Testis (tissue), 2 donors: ENCODE data around the gene GPR158.

Source experiments
- CTCF ChIP-seq, 3 experiments: fragments of 450-650 bp in 2 of 3; fragments of 200-600 bp in 1 of 3; sonication (generic) in 1 of 3; IDR thresholded peaks; one replicate each; pipeline ENCODE4 v1.5.1; 2016 to 2019; ENCODE audit warnings: antibody characterized with exemption in 3 of 3, mild to moderate bottlenecking in 2 of 3, moderate library complexity in 1 of 3
- POLR2A ChIP-seq: fragments of 450-650 bp; IDR thresholded peaks from one replicate; pipeline ENCODE4 v1.6.1; 2017; ENCODE audit warnings: antibody characterized with exemption, mild to moderate bottlenecking, moderate library complexity

GRCh38 chr10:25508112-25508815 is 333.5 kb downstream of the GPR158 start:
- TF ChIP-seq CTCF (IDR thresholded peaks at IDR 0.05), result no peak
- no peak for TF ChIP-seq POLR2A
